Subcutaneous abdominal adipose tissue (tissue), 5 donors: ENCODE results near the gene ATP23.

Source experiments
- H3K27ac ChIP-seq: one replicate; pipeline ENCODE4 v1.7.0; 2013; ENCODE audit warnings: low read depth, mild to moderate bottlenecking, inconsistent platforms, low read length, moderate library complexity
- H3K27me3 ChIP-seq, 5 donors: one replicate each; pipeline ENCODE4 v1.7.0; 2013; ENCODE audit warnings: low read length in 5 of 5, inconsistent platforms in 1 of 5; ENCODE audit not compliant: control insufficient read depth in 5 of 5, insufficient read depth in 4 of 5
- H3K36me3 ChIP-seq, 5 donors: one replicate each; pipeline ENCODE4 v1.7.0; 2013; ENCODE audit warnings: low read length in 5 of 5; ENCODE audit not compliant: control insufficient read depth in 5 of 5, insufficient read depth in 5 of 5
- H3K4me1 ChIP-seq, 5 donors: one replicate each; pipeline ENCODE4 v1.7.0; 2013; ENCODE audit warnings: low read length in 5 of 5, mild to moderate bottlenecking in 3 of 5, moderate library complexity in 1 of 5; ENCODE audit not compliant: control insufficient read depth in 5 of 5, insufficient read depth in 5 of 5
- H3K4me3 ChIP-seq, 5 donors: one replicate each; pipeline ENCODE4 v1.7.0; 2013; ENCODE audit warnings: low read length in 5 of 5, low read depth in 1 of 5
- H3K9ac ChIP-seq, 5 donors: one replicate each; pipeline ENCODE4 v1.7.0; 2013; ENCODE audit warnings: low read length in 5 of 5, mild to moderate bottlenecking in 4 of 5, moderate library complexity in 3 of 5
- H3K9me3 ChIP-seq, 5 donors: one replicate each; pipeline ENCODE4 v1.7.0; 2013; ENCODE audit warnings: low read length in 5 of 5; ENCODE audit not compliant: control insufficient read depth in 5 of 5
- donor health status: healthy.
- donor health status: healthy.
- donor health status: healthy.
- donor health status: healthy.
- donor health status: healthy.

ATP23 gene

GRCh38 chr12:57897286-57897974 lies 43.9 kb upstream of the ATP23 start:
- Histone ChIP-seq H3K27ac (peak overlapping the region; percentile 99), H3K4me3 (peak overlapping the region; percentile 45 to 67 (median 59)), H3K9ac (peak overlapping the region in 4 of 5 donors; percentile 17 to 92 (median 70)), H3K9me3 (no peaks in the 10 kb centered on the region), H3K27me3 (no peaks in the 10 kb centered on the region), H3K36me3 (no peaks in the 10 kb centered on the region), H3K4me1 (peaks cover 31 to 68% (median 58%) of the 10 kb centered on the region in 5 donors)

- Histone ChIP-seq H3K4me3 (no peak overlapping the region), H3K4me1 (peaks cover 26 to 58% (median 47%) of the 10 kb centered on the region in 5 donors), H3K27ac (no peak overlapping the region), H3K27me3 (no peaks in the 10 kb centered on the region), H3K9ac (no peak overlapping the region), H3K9me3 (no peaks in the 10 kb centered on the region), H3K36me3 (no peaks in the 10 kb centered on the region)
These were observed 42.9 kb upstream of the ATP23 start for GRCh38 chr12:57898308-57898970.

GRCh38 chr12:57899010-57899662 lies 42.2 kb upstream of the ATP23 start:
- no peak overlapping the region for H3K27ac ChIP-seq
- H3K4me3 ChIP-seq: no peak overlapping the region
- H3K27me3 ChIP-seq: no peaks in the 10 kb centered on the region
- H3K36me3 ChIP-seq: no peaks in the 10 kb centered on the region
- no peaks in the 10 kb centered on the region for H3K9me3 ChIP-seq
- H3K4me1 ChIP-seq: peaks cover 19 to 51% (median 40%) of the 10 kb centered on the region in 5 donors
- H3K9ac ChIP-seq: no peak overlapping the region

- Histone ChIP-seq H3K9ac (no peak overlapping the region), H3K27me3 (peaks cover 0 to 4% (median 3%) of the 10 kb centered on the region in 5 donors), H3K36me3 (no peaks in the 10 kb centered on the region), H3K9me3 (no peaks in the 10 kb centered on the region), H3K4me1 (peaks cover 5 to 25% (median 16%) of the 10 kb centered on the region in 5 donors), H3K27ac (no peak overlapping the region), H3K4me3 (no peak overlapping the region)
These were observed 38.8 kb upstream of the ATP23 start for GRCh38 chr12:57902478-57902969.

GRCh38 chr12:57904426-57904825 lies 36.9 kb upstream of the ATP23 start:
- no peaks in the 10 kb centered on the region for H3K9me3 ChIP-seq
- no peak overlapping the region for H3K9ac ChIP-seq
- peaks cover 0 to 4% (median 3%) of the 10 kb centered on the region in 5 donors for H3K27me3 ChIP-seq
- H3K4me1 ChIP-seq: peaks cover 2 to 7% (median 6%) of the 10 kb centered on the region in 5 donors
- no peaks in the 10 kb centered on the region for H3K36me3 ChIP-seq
- H3K4me3 ChIP-seq: no peak overlapping the region
- H3K27ac ChIP-seq: no peak overlapping the region

- Histone ChIP-seq H3K27ac (no peak overlapping the region), H3K9me3 (no peaks in the 10 kb centered on the region), H3K4me3 (peak overlapping the region; percentile 19 to 54 (median 34)), H3K36me3 (no peaks in the 10 kb centered on the region), H3K4me1 (peaks cover 2 to 7% (median 5%) of the 10 kb centered on the region in 5 donors), H3K9ac (peak overlapping the region in 2 of 5 donors; percentile 37 to 60), H3K27me3 (peaks cover 0 to 4% (median 3%) of the 10 kb centered on the region in 5 donors)
These were observed 36.2 kb upstream of the ATP23 start for GRCh38 chr12:57904848-57905811.

- Histone ChIP-seq H3K27me3 (peaks cover 0 to 5% (median 3%) of the 10 kb centered on the region in 5 donors), H3K27ac (no peak overlapping the region), H3K4me3 (no peak overlapping the region), H3K36me3 (no peaks in the 10 kb centered on the region), H3K4me1 (peaks cover 2 to 7% (median 5%) of the 10 kb centered on the region in 5 donors), H3K9ac (peak overlapping the region in 1 of 5 donors; percentile 37), H3K9me3 (no peaks in the 10 kb centered on the region)
These were observed 35.4 kb upstream of the ATP23 start for GRCh38 chr12:57905812-57906475.

- Histone ChIP-seq H3K27ac (no peak overlapping the region), H3K9ac (no peak overlapping the region), H3K4me3 (no peak overlapping the region), H3K36me3 (no peaks in the 10 kb centered on the region), H3K27me3 (peaks cover 0 to 5% (median 3%) of the 10 kb centered on the region in 5 donors), H3K4me1 (peaks cover 2 to 7% (median 5%) of the 10 kb centered on the region in 5 donors), H3K9me3 (no peaks in the 10 kb centered on the region)
These were observed 34.5 kb upstream of the ATP23 start for GRCh38 chr12:57906821-57907220.

- no peaks in the 10 kb centered on the region for H3K36me3 ChIP-seq
- H3K4me1 ChIP-seq: peaks cover 2 to 7% (median 5%) of the 10 kb centered on the region in 5 donors
- H3K9ac ChIP-seq: no peak overlapping the region
- no peak overlapping the region for H3K27ac ChIP-seq
- no peak overlapping the region for H3K4me3 ChIP-seq
- H3K9me3 ChIP-seq: no peaks in the 10 kb centered on the region
- peaks cover 0 to 5% (median 3%) of the 10 kb centered on the region in 5 donors for H3K27me3 ChIP-seq
These were observed 34.1 kb upstream of the ATP23 start for GRCh38 chr12:57907281-57907680.
